ENCODE measurements around the gene TCF7L2.

Gene TCF7L2

DNA sequence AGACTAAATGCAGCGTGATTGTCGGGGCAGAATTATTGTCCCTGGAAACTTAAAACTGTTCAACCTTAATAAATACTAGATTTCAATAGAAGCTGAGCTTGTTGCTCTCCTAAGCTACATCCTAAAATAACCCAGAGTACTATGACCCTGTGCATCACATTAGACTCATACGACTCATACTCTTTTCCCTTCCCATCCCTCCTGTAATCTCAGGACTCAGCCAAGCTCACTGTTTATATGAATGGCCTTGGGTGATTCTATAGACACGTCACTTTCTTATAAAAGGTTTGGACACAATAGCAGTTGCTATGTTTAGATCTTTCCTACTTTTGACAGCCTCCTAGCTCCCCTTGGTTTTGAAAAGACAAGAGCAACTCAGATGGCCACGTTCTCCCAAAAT lies 17.2 kb downstream of the TCF7L2 start:
- DNase-seq = no peak

DNA sequence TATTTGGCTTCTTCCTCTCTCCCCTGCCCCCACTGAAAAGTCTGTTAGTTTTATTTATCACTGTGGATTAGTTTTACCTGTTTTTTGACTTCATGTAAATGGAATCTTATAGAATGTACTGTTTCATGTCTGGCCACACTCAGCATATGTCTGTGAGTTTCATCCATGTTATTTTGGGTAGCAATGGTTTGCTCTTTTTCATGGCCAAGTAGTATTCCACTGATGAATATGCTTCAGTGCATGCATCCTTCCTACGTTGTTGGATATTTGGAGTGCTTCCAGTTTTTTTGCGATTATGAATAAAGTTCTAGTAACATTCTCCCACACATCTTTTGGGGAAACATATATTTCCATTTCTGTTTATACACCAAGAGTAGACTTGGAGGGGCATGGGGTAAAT lies 19.1 kb downstream of the TCF7L2 start:
- no peak for DNase-seq

DNA sequence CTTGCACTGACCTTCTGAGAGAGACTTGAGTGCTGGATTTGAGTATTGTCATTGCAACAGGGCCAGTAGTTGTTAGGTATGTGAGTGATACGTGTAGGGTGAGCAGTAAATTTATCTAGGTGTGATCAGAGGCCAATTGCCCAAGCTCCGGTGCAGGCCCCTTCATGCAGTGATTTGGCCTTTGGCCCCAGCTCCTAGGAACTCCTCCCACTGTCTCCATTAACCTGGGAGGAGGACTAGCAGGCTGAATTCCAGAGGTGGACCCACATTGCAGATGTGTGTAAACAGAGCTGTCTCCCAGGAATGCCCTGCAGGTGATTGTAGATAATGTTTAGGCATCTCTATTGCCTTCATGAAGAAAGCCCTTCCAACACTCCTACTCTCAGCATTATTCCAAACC lies 19.5 kb downstream of the TCF7L2 start:
- no peak for DNase-seq

DNA sequence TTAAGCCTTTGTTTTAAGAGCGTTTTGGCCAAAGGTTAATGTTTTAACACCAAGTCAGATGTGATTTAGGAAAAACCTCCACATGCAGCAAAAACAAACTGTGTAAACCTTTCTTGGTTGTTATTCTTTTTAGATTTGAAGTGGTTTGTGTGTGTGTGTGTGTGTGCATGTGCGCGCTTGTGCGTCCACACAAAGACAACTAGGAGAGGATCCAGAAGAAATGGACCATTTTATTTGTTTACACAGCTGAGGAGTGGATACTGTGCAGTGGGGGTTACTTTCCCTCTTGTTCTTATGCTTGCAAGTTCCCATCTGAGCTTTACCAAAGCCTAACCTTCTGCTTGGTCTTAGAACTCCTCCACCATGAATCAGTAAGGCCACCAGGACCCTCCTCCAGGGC lies 20.0 kb downstream of the TCF7L2 start:
- DNase-seq = no peak

DNA sequence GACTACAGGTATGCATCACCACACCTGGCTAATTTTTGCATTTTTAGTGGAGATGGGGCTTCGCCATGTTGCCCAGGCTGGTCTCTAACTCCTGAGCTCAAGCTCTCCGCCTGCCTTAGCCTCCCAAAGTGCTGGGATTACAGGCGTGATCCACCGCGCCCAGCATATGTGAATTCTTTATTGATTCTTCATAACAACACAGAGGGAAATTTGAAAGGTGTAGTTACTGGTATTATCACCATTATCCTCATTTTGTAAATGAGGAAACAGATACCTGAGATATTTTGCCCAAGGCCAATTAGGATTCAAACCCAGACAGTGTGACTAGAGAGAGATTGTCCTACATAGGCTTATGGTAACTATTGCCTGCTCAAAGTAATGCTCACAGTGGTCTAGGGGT lies 22.6 kb downstream of the TCF7L2 start:
- no peak for DNase-seq

DNA sequence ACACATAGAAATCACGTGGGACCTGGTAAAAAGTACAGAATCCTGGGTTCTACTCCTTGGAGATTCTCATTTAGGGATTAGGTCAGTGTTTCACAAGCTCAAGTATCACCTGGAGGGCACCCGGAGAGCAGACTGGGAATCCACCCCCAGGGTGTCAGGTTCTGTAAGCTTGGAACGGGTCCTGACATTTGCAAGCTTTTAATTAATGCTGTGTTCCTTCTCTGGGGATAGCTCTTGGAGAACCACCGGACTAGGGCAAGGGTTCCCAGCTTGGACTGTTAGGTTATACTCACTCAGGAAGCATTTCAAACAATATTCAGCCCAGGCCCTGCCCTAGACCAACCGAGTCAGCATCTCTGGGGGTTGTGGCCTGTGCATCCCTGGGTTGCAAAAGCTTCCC lies 23.0 kb downstream of the TCF7L2 start:
- DNase-seq = no peak

DNA sequence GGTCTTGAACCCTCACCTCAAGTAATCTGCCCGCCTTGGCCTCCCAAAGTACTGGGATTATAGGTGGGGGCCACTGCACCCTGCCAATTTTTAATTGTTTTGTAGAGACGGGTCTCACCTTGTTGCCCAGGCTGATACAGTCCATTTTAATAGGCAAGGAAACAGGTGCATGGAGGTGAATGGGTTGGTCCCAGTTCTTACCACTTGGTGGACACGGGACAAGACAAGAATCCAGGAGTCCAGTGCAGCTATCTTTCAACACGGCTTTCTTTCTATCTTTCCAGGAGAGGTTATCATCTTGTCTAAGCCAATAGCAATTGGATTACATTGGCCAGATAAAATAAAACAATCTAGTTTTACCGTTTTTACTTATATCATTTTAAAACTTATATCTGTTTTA lies 23.8 kb downstream of the TCF7L2 start:
- no peak for DNase-seq

DNA sequence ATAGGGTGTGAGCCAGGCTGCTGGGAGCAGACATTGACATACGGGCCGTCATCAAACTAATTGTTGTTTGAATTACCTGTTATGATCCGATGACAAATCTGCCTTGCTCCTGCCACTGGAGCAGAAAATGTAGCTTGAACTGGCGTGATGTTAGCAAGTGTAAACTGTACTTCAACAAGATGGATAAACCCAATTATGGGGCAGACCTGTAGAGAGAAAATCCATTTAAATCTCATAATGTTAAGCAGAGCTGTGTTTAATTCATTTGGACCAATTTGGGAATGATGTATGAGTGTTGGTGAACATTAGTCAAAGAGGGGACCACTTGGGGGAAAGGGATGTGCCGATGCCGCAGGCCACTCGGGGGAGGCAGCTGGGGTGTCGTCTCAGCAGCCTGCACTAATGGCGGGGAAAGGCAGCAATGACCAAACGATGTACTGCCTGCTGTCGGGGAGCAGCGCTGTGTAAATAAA lies 27.4 kb downstream of the TCF7L2 start:
- no peak for DNase-seq

DNA sequence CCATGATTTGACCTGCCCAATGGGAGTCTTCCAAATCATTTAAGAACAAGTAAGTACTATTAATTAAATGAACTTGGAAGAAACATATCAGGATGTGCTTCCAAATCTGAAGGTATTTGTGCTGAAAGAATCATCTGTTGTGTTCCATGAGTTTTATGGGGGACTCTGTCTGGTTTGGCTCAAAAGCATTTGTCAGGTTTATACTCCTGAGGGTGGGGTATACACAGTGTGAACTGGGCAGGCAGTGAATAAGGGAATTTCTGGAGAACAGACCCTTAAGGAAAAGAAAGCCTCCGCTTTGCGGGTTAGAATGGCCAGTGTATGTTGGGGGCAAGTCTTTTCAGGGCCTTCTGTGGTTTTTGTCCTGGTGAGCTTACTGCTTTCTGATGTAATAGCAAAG lies 29.9 kb downstream of the TCF7L2 start:
- DNase-seq = no peak

DNA sequence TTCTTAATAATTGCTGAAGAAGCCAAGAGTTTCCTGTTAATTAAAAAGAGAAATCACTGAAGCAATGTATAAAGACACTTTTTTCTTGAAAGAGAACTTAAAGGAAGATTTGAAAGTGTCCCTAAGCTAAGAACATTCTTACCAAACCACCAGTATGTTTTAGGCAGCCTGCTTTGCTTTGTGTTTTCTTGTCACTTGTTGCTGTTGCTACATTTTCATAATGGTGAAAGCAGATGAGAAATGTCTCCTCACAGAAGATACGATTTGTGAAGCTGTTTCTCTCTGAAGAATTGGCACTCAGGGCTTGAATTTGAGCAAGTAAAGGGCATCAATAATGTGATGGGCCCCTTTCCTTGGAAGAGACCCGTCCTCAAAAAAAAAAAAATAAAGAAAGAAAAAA lies 30.9 kb downstream of the TCF7L2 start:
- DNase-seq = no peak

DNA sequence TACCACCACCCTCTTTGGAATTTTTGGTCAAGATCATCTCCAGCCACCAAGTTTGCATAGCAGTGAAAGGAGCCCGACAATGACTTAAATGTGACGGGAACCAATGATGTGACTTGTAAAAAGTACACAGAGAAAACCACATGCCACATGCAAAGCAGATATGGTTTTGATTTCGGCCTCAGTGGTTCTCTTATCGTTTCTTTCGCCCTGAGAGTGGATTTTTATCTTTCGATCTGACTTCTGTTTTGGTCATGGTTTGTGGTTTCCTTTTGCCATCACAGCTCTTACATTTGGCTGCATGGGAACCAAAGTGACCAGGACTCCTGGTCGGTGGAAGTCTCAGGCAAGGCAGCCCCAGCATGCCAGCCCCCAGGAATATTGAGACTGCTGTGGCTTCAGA lies 31.5 kb downstream of the TCF7L2 start:
- DNase-seq = no peak

DNA sequence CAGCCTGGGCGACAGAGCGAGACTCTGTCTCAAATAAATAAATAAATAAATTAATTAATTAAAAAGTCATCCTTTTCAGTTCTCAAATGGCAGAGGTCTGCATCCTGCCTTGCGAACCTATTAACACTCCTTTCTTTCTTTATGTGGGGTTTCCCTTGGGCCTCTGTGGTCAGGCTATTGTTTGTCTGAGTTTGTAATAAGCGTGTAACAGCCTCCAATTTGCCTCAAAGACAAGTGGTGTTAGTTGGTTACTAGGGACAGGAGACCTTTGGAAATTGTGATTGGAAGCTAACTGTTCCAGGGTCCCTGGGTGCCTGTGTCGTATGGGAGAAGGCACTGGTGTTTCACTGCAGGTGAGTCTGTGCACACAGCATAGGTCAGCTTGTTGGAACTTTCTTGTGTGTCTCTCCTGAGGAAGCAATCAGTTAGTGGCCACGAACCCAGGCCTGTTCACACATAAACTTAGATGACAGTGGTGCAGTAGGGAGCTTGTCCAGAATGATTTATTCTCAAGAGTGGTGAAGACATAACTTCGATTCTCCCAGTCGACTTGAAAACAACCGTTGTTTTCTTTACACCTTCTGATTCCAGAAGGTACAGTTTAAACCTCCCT lies 33.5 kb downstream of the TCF7L2 start:
- DNase-seq = no peak

DNA sequence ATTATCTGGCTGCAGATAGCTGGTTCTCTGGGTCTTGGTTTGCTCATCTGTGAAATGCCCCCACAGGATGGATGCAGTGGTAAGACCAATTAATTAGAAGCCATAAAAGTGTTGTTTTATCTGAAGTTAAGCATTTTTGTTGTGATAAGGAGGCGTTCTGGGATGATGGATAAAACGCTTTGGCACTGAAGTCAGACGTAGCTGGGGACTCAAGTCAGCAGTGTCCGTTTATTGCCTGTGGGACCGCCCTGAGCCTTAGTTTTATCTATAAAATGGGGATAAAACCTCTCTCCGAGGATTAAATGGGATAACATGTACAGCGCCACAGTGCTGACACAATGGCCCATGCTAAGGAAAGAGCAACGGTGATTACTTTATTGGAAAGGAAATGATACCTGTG lies 34.7 kb downstream of the TCF7L2 start:
- DNase-seq = no peak

DNA sequence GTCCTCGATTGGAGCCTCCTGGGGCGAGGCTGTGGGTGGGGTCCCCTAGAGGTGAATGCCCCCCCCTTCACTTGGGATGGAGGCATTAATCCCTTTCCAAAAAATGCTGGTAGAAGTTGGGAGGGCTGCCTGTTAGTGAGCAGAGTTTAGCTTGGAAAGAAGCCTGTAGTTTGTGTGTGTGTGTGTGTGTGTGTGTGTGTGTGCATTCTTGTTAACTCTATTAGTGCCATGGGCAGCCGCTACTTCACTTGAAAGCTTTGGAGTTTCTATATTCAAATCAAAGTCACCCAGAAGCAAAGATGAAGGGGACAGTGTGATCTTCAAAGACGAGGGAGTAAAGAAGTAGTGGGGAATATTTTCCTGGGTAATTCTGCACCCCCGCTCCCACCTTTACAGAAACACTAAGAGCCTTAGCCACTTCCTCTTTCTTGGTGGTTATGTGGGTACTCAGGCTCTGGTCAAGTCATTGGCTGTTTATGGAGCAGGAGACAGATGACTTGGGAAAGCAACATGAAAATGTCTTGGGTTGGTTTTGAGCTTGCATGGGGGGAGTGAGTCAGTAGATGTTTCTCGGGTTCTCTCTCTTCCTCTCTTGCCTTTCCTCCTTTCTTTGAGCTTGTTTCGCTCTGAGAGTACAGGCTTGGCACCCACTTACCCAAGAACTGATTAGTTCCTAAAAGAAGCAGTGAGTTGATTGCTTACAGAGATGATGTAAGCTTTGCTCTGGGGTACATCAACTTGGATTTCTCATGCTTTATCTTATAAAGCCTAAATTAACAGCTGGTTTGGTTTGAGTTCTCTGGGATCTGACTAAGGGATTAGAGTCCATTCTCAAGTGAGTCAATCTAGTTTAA lies 35.9 kb downstream of the TCF7L2 start:
- no peak for DNase-seq

DNA sequence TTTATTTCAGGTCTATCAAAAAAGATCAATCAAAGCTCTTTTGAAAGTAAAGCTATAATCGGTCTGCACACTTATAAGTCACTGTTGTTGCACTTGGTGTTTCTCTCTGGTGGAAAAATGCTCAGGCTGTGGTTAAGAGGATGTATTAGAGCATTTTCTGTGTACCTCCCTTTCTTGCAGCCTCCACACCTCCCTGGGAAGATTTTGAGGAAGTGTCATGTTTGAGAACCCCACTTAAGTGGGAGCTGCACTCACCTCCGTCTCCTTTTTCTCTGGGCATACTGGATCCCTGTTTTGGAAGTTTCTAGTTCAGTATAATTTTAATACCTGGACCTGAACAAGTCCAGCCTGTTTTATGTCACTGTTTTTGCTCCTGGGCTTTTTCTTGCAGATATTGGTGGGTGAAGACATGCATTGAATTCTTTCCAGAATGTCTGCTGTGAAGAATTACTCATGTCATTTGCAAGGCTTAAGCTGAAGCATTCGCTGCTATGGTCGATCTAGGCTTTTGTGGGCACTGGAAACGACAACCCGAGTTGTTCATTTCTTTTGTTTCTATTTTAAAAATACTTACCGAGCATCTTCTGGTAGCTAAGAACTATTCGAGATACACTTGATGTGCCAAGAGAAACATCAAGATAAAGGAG lies 36.6 kb downstream of the TCF7L2 start:
- no peak for DNase-seq

DNA sequence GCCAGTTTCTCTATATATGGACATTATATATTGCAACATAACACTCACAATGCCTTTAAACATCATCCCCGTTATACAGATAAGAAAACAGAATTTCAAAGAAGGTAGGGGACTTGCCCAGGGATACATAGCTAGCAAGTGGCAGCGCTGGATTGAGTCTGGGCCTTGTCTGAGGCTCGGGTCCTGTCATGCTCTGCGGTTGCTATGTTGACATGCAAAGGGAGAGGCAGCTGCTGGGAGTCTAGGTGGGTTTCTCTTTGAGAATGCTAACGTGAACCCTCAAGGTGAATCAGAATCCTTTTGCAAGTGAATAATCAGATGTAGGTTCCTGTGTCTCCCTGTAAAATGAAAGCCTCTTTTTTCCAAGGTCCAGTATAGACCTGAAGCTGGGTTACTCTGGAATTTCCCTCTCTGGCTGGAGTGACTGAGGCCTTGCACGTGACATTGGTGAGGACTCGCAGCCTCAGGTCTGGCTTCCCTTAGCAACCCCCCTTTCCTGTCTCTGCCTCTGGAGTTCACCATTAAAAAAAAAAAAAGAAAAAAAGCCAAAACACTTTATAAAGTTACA lies 38.9 kb downstream of the TCF7L2 start:
- DNase-seq = no peak

DNA sequence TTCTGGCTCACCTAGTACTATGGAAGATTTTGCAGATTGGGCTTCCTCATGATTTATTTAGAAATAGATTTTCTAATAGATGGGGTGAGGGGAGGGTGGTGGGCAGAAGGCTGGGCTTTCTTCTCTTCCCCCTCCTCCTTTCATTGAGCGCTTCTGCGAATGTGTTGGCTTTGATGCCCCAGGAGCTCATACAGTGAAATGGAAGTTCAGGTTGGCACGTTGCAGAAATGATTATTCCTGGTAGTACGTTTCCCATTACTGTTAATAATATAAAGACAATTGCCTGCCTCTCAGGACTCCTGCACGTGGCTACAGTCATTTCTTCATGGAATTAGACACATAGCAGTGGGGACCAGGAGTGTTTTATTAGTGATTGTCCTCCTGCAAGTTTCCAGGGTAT lies 39.8 kb downstream of the TCF7L2 start:
- DNase-seq = no peak

DNA sequence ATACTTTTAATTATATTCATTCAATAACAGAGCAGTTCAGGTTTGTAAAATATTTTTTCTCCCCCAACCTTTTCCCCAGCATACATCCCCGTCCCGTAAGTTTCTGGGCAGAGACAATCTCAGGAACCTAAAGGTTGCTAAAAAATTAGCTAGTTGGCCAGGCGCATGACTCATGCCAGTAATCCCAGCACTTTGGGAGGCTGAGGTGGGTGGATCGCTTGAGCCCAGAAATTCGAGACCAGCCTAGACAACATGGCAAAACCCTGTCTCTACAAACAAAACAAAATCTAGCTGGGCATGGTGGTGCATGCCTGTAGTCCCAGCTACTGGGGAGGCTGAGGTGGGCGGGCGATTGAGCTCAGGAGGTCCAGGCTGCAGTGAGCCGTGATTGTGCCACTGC lies 40.2 kb downstream of the TCF7L2 start:
- no peak for DNase-seq

DNA sequence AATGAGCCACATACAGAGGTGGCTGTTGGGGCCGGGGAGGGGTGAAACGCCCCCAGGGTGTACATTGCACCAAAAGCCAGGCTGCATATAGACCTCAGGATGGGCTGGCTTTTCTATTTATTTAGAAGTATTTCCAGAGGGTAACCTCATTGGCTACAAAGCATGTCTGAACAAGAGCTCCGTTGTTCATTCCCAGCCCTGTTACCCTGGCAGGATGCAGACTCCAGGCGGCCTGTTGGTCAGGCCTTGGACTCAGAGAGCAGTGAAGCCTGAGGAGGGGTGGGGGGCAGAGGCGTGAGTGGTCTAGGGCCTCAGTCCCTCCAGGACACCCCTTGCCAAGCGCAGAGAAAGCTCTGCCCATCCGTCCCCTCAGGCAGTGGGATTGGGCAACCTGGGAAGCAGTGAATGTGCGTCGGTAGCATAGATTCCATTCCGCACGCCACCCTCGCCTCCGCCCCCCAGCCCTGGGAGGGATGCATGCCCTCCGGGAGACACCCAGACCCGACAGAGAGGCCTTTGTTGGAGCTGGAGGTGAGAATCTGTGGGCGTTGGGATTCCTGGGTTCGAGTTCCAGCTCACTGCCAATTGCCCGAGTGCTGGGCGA lies 41.9 kb downstream of the TCF7L2 start:
- DNase-seq = no peak

DNA sequence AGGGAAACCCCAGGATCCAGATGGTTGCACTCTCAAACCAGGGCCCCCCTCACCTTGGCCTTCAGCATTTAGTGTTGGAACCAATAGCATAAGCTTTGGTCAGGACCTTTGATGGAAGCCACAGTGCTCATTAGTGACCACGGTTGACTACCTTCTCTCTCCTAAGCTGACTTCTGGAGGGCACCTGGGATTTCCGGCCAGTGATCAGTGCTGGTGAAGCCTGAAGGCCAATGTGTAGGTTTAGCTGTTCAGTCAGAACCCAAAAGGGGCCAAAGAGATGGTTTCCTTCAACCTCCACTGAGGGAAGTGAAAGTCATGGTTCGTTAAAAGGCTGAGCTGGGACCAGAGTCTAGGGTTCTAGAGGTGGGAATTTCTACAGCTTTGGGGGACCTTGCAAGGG lies 46.4 kb downstream of the TCF7L2 start:
- no peak for DNase-seq

DNA sequence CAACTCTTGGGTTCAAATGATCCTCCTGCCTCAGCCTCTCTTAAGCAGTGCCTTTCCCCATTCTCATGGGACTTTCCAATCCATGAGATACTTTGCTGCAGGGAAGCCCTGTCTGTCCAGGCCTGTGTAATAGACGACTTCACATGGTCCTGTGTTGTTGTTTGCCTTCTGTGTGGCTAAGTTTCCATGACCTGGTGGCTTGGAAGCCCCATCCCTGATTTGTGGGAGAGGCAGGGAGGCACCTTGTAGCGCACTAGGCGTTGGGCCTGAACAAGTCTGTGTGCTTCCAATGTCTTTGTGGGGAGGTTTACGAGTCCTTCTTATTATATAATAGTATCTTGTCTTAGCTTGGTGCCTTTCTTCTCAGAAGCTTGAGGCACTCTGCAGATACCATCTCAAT lies 49.1 kb downstream of the TCF7L2 start:
- no peak for DNase-seq

DNA sequence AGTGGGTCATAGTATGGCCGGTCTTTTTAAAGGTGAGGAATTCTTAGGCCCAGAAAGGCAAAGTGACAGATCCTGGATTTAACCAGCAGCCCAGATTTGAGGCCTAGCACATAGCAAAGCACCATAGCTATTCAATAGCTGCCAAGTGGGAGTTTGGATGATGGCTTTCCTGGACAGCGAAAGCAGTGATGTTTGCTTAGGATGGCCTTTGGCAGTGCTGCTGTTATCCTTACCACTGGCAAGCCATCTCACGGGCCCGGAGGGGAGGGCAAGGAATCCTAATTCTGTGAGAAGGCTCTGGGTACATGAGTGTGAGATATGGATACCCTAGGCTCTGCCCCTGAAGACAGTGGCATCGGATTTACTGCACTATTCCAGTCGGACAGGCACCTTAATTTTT lies 50.4 kb downstream of the TCF7L2 start:
- DNase-seq = no peak

DNA sequence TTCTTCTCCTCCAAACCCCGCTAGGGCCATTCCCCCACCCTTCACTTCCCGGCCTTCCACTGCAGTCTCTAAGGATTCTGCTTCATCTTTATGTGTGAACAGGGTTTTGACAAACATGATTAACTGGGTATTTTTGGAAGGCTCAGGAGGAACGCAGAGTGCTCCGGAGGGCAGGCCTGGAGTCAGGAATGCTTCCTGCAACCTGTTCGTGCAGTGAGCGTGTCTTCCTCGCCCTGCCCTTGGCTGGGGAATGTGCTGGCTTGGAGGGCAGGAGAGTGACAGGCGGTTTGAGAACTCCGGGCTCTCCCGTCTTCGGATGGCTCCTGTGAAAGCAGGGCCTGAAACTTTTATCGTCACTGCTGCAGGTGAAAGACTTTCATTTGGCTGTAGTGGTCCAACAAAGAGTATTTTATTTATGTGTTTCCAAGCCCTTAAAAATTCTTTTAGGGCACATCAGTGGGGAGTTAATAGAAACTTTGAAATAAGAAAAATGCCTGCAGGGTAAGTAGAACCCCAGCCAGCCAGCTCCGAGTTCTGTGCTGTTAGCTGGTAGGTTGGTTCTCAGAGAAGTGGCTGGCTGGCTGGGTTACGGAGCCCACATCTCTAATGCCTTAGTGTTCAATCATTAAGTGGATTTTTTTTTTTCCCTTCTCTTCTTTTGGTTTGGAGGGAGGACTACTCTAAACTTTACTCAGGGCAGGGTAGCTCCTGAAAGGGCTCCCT lies 51.0 kb downstream of the TCF7L2 start:
- no peak for DNase-seq
